Suprapubic skin (tissue), 4 donors: ENCODE results near the gene INPP5B. TPM values are rescaled to one million over a fixed set of nuclear protein-coding genes. Genes with fewer than 3 reads are reported as not detected.
A peak's percentile ranks its signal among the peaks of the same experiment; 100 is the strongest.

Experiments
- DNase-seq, 2 donors: peaks; one replicate each; pipeline ENCODE4 v3.0.0-alpha.2; 2019; ENCODE audit warnings: low spot score in 2 of 2
- H3K27ac ChIP-seq: fragments of 200-600 bp; sonication (generic); one replicate; pipeline ENCODE4 v1.5.1; 2019
- H3K27me3 ChIP-seq: fragments of 200-600 bp; sonication (generic); one replicate; pipeline ENCODE4 v1.5.1; 2019
- H3K36me3 ChIP-seq: fragments of 200-600 bp; sonication (generic); one replicate; pipeline ENCODE4 v1.5.1; 2019
- H3K4me1 ChIP-seq: fragments of 200-600 bp; sonication (generic); one replicate; pipeline ENCODE4 v1.5.1; 2019
- H3K4me3 ChIP-seq: fragments of 200-600 bp; sonication (generic); one replicate; pipeline ENCODE4 v1.5.1; 2019; ENCODE audit warnings: mild to moderate bottlenecking
- H3K9me3 ChIP-seq: fragments of 200-600 bp; sonication (generic); one replicate; pipeline ENCODE4 v1.5.1; 2019
- EP300 ChIP-seq: sonication (generic); formaldehyde crosslinking; IDR thresholded peaks from one replicate; pipeline ENCODE4 v1.6.1; 2017; ENCODE audit warnings: antibody characterized with exemption
- POLR2A ChIP-seq, 2 donors: fragments of 450-650 bp; IDR thresholded peaks; one replicate each; pipeline ENCODE4 v1.6.1; 2017; ENCODE audit warnings: antibody characterized with exemption in 2 of 2, mild to moderate bottlenecking in 2 of 2, moderate library complexity in 2 of 2
- POLR2AphosphoS5 ChIP-seq, 3 donors: sonication (generic); formaldehyde crosslinking; IDR thresholded peaks; one replicate each; pipeline ENCODE4 v1.6.1; 2017; ENCODE audit warnings: antibody characterized with exemption in 3 of 3
- WGBS: methylation state at CpG from one replicate; pipeline ENCODE4 v1.1.5; 2018; 5-methylcytosine and 5-hydroxymethylcytosine counted together
- total RNA-seq, 4 donors: library from RNA; depleted of rRNA; stranded (reverse); fragments of >200 nt; gene quantifications; one replicate each; pipeline ENCODE4 v1.1.0, GENCODE V29; 2016
- TF ChIP-seq, protein P1 (sequence below), 2 donors: fragments of 200-600 bp in 1 of 2; fragments of 450-650 bp in 1 of 2; sonication (generic) in 1 of 2; IDR thresholded peaks; one replicate each; pipeline ENCODE4 v1.5.1; 2016 to 2019; ENCODE audit warnings: antibody characterized with exemption in 2 of 2, mild to moderate bottlenecking in 1 of 2, moderate library complexity in 1 of 2

INPP5B gene
- 10 to 100 TPM; 14.0 to 30.9 (median 17.9) TPM for total RNA-seq

GRCh38 chr1:37946703-37947360 is at the start of gene INPP5B:
Gene INPP5B, minus strand, starts transcription at chr1:37947053. Its CDS starts 745 bp downstream, at chr1:37946308.
- TF ChIP-seq EP300 = no peak
- peak in 1 of 3 donors; percentile 9 for TF ChIP-seq POLR2AphosphoS5 (IDR thresholded peaks at IDR 0.05)
- TF ChIP-seq POLR2A (IDR thresholded peaks at IDR 0.05) = peak in 1 of 2 donors; percentile 16
- TF ChIP-seq, protein P1, sequence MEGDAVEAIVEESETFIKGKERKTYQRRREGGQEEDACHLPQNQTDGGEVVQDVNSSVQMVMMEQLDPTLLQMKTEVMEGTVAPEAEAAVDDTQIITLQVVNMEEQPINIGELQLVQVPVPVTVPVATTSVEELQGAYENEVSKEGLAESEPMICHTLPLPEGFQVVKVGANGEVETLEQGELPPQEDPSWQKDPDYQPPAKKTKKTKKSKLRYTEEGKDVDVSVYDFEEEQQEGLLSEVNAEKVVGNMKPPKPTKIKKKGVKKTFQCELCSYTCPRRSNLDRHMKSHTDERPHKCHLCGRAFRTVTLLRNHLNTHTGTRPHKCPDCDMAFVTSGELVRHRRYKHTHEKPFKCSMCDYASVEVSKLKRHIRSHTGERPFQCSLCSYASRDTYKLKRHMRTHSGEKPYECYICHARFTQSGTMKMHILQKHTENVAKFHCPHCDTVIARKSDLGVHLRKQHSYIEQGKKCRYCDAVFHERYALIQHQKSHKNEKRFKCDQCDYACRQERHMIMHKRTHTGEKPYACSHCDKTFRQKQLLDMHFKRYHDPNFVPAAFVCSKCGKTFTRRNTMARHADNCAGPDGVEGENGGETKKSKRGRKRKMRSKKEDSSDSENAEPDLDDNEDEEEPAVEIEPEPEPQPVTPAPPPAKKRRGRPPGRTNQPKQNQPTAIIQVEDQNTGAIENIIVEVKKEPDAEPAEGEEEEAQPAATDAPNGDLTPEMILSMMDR (IDR thresholded peaks at IDR 0.05) = peak in 1 of 2 donors; percentile 6
- peak within 1 kb of the TSS; percentile 68 for H3K4me3 ChIP-seq
- H3K27ac ChIP-seq = peak within 1 kb of the TSS; percentile 89
- peaks cover 14% of the 10 kb centered on the region for H3K4me1 ChIP-seq
- WGBS = 29% methylated on average over 10 of the region's 11 CpGs
- no peaks in the 10 kb centered on the region for H3K9me3 ChIP-seq
- H3K27me3 ChIP-seq = no peaks in the 10 kb centered on the region
- peak; percentile 88 to 92 for DNase-seq
- peaks cover 14% of the 10 kb centered on the region for H3K36me3 ChIP-seq

- peak overlapping the region; percentile 57 for H3K4me3 ChIP-seq
- no peaks in the 10 kb centered on the region for H3K27me3 ChIP-seq
- TF ChIP-seq, protein P1 (IDR thresholded peaks at IDR 0.05) = no peak
- peak in 2 of 3 donors; percentile 20 to 53 for TF ChIP-seq POLR2AphosphoS5 (IDR thresholded peaks at IDR 0.05)
- TF ChIP-seq POLR2A (IDR thresholded peaks at IDR 0.05) = no peak
- TF ChIP-seq EP300 = peak; percentile 45
- DNase-seq = peak; percentile 93 to 94
- peak overlapping the region; percentile 76 for H3K27ac ChIP-seq
- peaks cover 15% of the 10 kb centered on the region for H3K36me3 ChIP-seq
- WGBS = 13% methylated on average over 16 of the region's 46 CpGs
- no peaks in the 10 kb centered on the region for H3K9me3 ChIP-seq
- peaks cover 54% of the 10 kb centered on the region for H3K4me1 ChIP-seq
Observed at GRCh38 chr1:37995751-37996345, 49.0 kb upstream of the INPP5B start.

DNA sequence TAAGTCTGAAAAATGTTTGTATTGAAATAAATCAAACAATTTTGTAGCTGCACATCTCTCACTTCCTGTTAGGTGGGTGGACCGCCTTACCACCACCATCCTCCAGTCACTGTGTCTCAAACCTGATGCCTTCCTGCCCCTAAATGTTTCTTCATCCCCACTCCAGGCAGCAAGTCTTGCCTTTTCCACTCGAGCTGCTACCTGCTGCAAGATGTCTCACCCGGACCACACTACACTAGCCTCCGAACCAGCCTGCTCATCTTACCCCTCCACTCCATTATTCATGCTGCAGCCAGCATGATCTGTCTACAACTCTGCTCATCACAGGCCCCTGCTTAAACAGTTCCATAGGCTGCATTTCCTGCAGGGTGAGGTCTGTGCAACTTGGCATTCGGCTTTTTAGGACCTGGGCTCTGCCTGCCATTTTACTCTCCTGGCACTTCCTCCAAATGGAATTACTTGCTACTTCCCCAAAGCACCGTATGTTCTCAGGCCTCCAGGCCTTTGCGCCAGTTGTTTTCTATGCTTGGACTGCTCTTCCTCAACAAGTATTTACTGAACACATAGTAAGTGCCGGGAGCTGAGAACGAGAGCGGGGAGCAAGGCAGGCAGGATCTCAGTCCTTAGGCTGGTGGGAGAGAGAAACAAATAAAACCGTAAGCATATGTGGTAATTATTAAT is 48.2 kb upstream of the INPP5B start:
- 40% methylated on average over 11 of the region's 11 CpGs for WGBS
- Histone ChIP-seq H3K27me3 (no peaks in the 10 kb centered on the region), H3K4me1 (peaks cover 52% of the 10 kb centered on the region), H3K36me3 (peaks cover 15% of the 10 kb centered on the region), H3K4me3 (peak overlapping the region; percentile 57), H3K9me3 (no peaks in the 10 kb centered on the region), H3K27ac (peak overlapping the region; percentile 76)
- TF ChIP-seq, protein P1 (IDR thresholded peaks at IDR 0.05) = no peak
- no peak for TF ChIP-seq POLR2AphosphoS5 (IDR thresholded peaks at IDR 0.05)
- TF ChIP-seq POLR2A (IDR thresholded peaks at IDR 0.05) = no peak
- no peak for TF ChIP-seq EP300
- DNase-seq = no peak

DNA sequence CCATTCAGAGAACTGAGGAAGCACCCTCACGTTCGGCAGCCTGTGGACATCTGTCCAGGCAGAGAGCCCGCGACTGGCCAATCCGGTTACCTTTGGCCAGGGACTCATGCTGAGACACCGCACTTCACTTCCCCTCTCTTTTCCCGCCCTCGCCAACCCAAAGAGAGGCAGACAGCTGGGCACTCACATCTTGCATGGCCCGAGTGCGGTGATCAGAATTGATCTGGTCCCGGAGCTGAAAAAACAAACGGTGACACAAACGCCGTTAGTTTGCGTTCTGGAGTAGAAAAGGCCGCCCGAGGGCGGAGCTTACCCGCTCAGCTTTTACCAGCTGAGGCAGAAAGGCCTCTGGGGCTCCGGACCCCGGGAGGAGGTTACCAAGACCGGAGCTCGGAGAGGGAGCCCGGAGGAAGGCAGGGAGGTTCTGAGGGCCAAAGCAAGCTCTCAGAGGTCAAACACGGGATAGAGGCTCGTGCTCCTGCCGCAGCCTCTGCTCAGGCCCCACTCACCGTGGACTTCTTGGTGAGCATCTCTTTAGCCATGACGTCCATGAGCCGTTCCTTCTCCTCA is 42.6 kb upstream of the INPP5B start:
- Histone ChIP-seq H3K36me3 (peaks cover 28% of the 10 kb centered on the region), H3K27me3 (no peaks in the 10 kb centered on the region), H3K27ac (peak overlapping the region; percentile 68), H3K9me3 (no peaks in the 10 kb centered on the region), H3K4me3 (peak overlapping the region; percentile 76), H3K4me1 (peaks cover 20% of the 10 kb centered on the region)
- WGBS = under 1% methylated on average over 23 of the region's 30 CpGs
- DNase-seq = no peak
- no peak for TF ChIP-seq POLR2A (IDR thresholded peaks at IDR 0.05)
- TF ChIP-seq, protein P1 (IDR thresholded peaks at IDR 0.05) = no peak
- TF ChIP-seq POLR2AphosphoS5 (IDR thresholded peaks at IDR 0.05) = no peak
- TF ChIP-seq EP300 = no peak
